ENCODE data around the gene DBN1. TPM values are rescaled to one million over a fixed set of nuclear protein-coding genes. Genes with fewer than 3 reads are reported as not detected.

DBN1 gene
- polyA plus RNA-seq, 1 of the 3 experiments (the other 2 are of a cell fraction) = 244 TPM

DNA sequence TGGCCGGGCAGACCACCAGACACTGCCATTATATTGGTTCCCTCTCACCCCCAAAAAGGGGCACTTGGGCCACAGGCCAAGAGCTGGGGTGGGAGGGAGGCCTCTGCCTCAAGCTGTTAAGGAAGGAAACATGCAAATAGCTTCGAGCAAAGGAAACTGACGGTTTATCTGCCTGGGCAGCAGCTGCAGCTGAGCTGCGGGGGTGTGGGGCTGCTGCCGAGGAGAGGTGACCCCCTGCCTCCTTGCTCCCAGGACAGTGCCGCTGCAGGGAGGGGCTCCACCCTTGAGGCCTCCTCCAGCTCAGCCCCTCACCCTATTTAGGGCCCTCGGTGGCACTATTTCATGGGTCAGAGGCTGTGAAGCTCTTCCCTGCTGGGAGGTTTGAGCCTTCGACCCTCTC is 35.4 kb upstream of the DBN1 start:
- Histone ChIP-seq H3K27me3 (ENCODE audit: insufficient read depth) (no peaks in the 10 kb centered on the region), H3K79me2 (ENCODE audit: insufficient read depth) (no peaks in the 10 kb centered on the region), H3K9me2 (no peaks in the 10 kb centered on the region), H3K9ac (no peak overlapping the region), H3K4me1 (ENCODE audit: control insufficient read depth in 1 of 2, insufficient read depth in 2 of 2, low read depth in 1 of 2, low read length in 1 of 2) (no peaks in the 10 kb centered on the region), H3K4me3 (ENCODE audit: low read depth in 2 of 2, low read length in 1 of 2) (no peak overlapping the region), H3K9me3 (no peaks in the 10 kb centered on the region), H4K20me1 (ENCODE audit: insufficient read depth) (no peaks in the 10 kb centered on the region), H3F3A (replicated peaks; ENCODE audit: insufficient read depth) (no peaks in the 10 kb centered on the region), H3K36me3 (replicated peaks in 1 of 2; ENCODE audit: control insufficient read depth in 1 of 2, insufficient read depth in 2 of 2, low read length in 1 of 2) (peaks cover 6 to 35% of the 10 kb centered on the region in 2 experiments), H3K4me2 (no peak overlapping the region), H3K27ac (ENCODE audit: low read depth in 2 of 2, low read length in 1 of 2) (no peak overlapping the region), H2AFZ (ENCODE audit: low read depth) (no peak overlapping the region)
- POLR2A ChIA-PET = no interaction called here
- no peak for TF ChIP-seq EP300 (IDR thresholded peaks at IDR 0.05; ENCODE audit: borderline replicate concordance in 1 of 2, low read depth in 1 of 2, low read length in 1 of 2)
- TF ChIP-seq, protein P1, sequence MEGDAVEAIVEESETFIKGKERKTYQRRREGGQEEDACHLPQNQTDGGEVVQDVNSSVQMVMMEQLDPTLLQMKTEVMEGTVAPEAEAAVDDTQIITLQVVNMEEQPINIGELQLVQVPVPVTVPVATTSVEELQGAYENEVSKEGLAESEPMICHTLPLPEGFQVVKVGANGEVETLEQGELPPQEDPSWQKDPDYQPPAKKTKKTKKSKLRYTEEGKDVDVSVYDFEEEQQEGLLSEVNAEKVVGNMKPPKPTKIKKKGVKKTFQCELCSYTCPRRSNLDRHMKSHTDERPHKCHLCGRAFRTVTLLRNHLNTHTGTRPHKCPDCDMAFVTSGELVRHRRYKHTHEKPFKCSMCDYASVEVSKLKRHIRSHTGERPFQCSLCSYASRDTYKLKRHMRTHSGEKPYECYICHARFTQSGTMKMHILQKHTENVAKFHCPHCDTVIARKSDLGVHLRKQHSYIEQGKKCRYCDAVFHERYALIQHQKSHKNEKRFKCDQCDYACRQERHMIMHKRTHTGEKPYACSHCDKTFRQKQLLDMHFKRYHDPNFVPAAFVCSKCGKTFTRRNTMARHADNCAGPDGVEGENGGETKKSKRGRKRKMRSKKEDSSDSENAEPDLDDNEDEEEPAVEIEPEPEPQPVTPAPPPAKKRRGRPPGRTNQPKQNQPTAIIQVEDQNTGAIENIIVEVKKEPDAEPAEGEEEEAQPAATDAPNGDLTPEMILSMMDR (IDR thresholded peaks at IDR 0.05) = no peak
- TF ChIP-seq FOXM1 (IDR thresholded peaks at IDR 0.05; ENCODE audit: low read depth) = no peak
- no peak for TF ChIP-seq RXRA (IDR thresholded peaks at IDR 0.05; ENCODE audit: borderline replicate concordance, low read depth)
- TF ChIP-seq GATA2 (CRISPR knock-in tag; IDR thresholded peaks at IDR 0.05) = no peak
- no peak for TF ChIP-seq SIN3A (IDR thresholded peaks at IDR 0.05; ENCODE audit: borderline replicate concordance, low read depth, low read length)
- TF ChIP-seq RCOR1 (IDR thresholded peaks at IDR 0.05; ENCODE audit: low read length) = no peak
- TF ChIP-seq CHD2 (IDR thresholded peaks at IDR 0.05; ENCODE audit: low read length, partially characterized antibody) = no peak
- TF ChIP-seq TEAD4 (IDR thresholded peaks at IDR 0.05; ENCODE audit: borderline replicate concordance, insufficient read depth) = no peak
- TF ChIP-seq, protein P2, sequence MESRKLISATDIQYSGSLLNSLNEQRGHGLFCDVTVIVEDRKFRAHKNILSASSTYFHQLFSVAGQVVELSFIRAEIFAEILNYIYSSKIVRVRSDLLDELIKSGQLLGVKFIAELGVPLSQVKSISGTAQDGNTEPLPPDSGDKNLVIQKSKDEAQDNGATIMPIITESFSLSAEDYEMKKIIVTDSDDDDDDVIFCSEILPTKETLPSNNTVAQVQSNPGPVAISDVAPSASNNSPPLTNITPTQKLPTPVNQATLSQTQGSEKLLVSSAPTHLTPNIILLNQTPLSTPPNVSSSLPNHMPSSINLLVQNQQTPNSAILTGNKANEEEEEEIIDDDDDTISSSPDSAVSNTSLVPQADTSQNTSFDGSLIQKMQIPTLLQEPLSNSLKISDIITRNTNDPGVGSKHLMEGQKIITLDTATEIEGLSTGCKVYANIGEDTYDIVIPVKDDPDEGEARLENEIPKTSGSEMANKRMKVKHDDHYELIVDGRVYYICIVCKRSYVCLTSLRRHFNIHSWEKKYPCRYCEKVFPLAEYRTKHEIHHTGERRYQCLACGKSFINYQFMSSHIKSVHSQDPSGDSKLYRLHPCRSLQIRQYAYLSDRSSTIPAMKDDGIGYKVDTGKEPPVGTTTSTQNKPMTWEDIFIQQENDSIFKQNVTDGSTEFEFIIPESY (IDR thresholded peaks at IDR 0.05; ENCODE audit: borderline replicate concordance, low read depth) = no peak
- no peak for TF ChIP-seq GABPA (IDR thresholded peaks at IDR 0.05; ENCODE audit: low read depth)
- no peak for TF ChIP-seq TCF12 (IDR thresholded peaks at IDR 0.05)
- TF ChIP-seq SMC3 (IDR thresholded peaks at IDR 0.05; ENCODE audit: low read depth, low read length) = no peak
- TF ChIP-seq, protein P3, sequence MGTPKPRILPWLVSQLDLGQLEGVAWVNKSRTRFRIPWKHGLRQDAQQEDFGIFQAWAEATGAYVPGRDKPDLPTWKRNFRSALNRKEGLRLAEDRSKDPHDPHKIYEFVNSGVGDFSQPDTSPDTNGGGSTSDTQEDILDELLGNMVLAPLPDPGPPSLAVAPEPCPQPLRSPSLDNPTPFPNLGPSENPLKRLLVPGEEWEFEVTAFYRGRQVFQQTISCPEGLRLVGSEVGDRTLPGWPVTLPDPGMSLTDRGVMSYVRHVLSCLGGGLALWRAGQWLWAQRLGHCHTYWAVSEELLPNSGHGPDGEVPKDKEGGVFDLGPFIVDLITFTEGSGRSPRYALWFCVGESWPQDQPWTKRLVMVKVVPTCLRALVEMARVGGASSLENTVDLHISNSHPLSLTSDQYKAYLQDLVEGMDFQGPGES (IDR thresholded peaks at IDR 0.05; ENCODE audit: low read depth, low read length) = no peak
- no peak for TF ChIP-seq POLR2AphosphoS5 (IDR thresholded peaks at IDR 0.05; ENCODE audit: low read depth, low read length)
- TF ChIP-seq RAD21 (IDR thresholded peaks at IDR 0.05; ENCODE audit: low read length) = no peak
- TF ChIP-seq, protein P4, sequence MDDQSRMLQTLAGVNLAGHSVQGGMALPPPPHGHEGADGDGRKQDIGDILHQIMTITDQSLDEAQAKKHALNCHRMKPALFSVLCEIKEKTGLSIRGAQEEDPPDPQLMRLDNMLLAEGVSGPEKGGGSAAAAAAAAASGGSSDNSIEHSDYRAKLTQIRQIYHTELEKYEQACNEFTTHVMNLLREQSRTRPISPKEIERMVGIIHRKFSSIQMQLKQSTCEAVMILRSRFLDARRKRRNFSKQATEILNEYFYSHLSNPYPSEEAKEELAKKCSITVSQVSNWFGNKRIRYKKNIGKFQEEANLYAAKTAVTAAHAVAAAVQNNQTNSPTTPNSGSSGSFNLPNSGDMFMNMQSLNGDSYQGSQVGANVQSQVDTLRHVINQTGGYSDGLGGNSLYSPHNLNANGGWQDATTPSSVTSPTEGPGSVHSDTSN (IDR thresholded peaks at IDR 0.05) = no peak
- no peak for TF ChIP-seq NRF1 (IDR thresholded peaks at IDR 0.05; ENCODE audit: low read depth, low read length)
- no peak for DNase-seq
- WGBS (ENCODE audit: low lambda C conversion rate) = 61% methylated on average over 2 of the region's 8 CpGs
- CTCF ChIA-PET = interaction anchor here (0.9 to 12.5 kb wide), 6 partner anchors 8 to 118 kb away, joined by 3 to 109 read pairs (median 4); no protein-coding TSS in a partner anchor

All from SK-N-SH (cell line).